Measurements from ENCODE around the gene KRTAP10-9.

GRCh38 chr21:44614161-44614631 is 12.7 kb upstream of the KRTAP10-9 start:
- TF ChIP-seq CTCF (tag by site-specific recombination; IDR thresholded peaks at IDR 0.05) (no peak), ZNF121 (tag by site-specific recombination; IDR thresholded peaks at IDR 0.05) (no peak), ZNF624 (tag by site-specific recombination; IDR thresholded peaks at IDR 0.05) (no peak), REST (tag by site-specific recombination; IDR thresholded peaks at IDR 0.05) (no peak), ATF2 (tag by site-specific recombination; IDR thresholded peaks at IDR 0.05; ENCODE audit: low read depth) (no peak), ZNF221 (tag by site-specific recombination; IDR thresholded peaks at IDR 0.05; ENCODE audit: borderline replicate concordance) (no peak), ZNF707 (tag by site-specific recombination; IDR thresholded peaks at IDR 0.05) (no peak), ZFP37 (tag by site-specific recombination; IDR thresholded peaks at IDR 0.05) (no peak), ZNF398 (tag by site-specific recombination; IDR thresholded peaks at IDR 0.05) (no peak), EGR2 (tag by site-specific recombination; IDR thresholded peaks at IDR 0.05; ENCODE audit: low read depth) (no peak)

All from HEK293 (cell line).